AG04449 (cell line): ENCODE results near the gene TNS1.
A peak's percentile ranks its signal among the peaks of the same experiment; 100 is the strongest.

Source experiments
- CTCF ChIA-PET: fragments of 350-600 bp; formaldehyde crosslinking; extraction: SDS; loops from one replicate; lab custom pipeline; 2021; ENCODE audit warnings: antibody characterized with exemption; lab: Yijun Ruan, JAX
- POLR2A ChIA-PET: fragments of 400-600, 350-600 bp; formaldehyde crosslinking; extraction: SDS; loops from one replicate; lab custom pipeline; 2020; ENCODE audit warnings: antibody characterized with exemption, inconsistent platforms; lab: Yijun Ruan, JAX
- DNase-seq: peaks from one replicate; pipeline ENCODE4 v3.0.0-alpha.2; 2010; ENCODE audit warnings: low read depth, low spot score
- H3K4me3 ChIP-seq: 2 replicates; pipeline ENCODE4 v1.5.1; 2011; ENCODE audit warnings: low read depth, mild to moderate bottlenecking, control low read depth, low read length
- CTCF ChIP-seq: IDR thresholded peaks from one replicate; pipeline ENCODE4 v1.5.1; 2011; ENCODE audit warnings: mild to moderate bottlenecking, moderate library complexity, low read length, control low read depth, inconsistent platforms; ENCODE audit not compliant: insufficient read depth; ENCODE audit errors: missing control alignments

TNS1 gene

GRCh38 chr2:217946051-217946450 lies 56.7 kb downstream of the TNS1 start:
- TF ChIP-seq CTCF, result no peak
- POLR2A ChIA-PET, result no interaction called here
- H3K4me3 ChIP-seq, result no peak overlapping the region
- no peak for DNase-seq
- CTCF ChIA-PET, result interaction anchor here (1.0 to 3.4 kb wide), 5 partner anchors 8 to 87 kb away, joined by 4 to 15 read pairs (median 9); no protein-coding TSS in a partner anchor

- CTCF ChIA-PET, result interaction anchor here (1.0 to 3.4 kb wide), 5 partner anchors 44 to 156 kb away, joined by 4 to 15 read pairs (median 6); no protein-coding TSS in a partner anchor
- POLR2A ChIA-PET, result interaction anchor here (4.0 kb wide), 1 partner anchor 11 kb away, joined by 36 read pairs; no protein-coding TSS in a partner anchor
- no peak for TF ChIP-seq CTCF
- DNase-seq, result no peak
- H3K4me3 ChIP-seq, result no peak overlapping the region
Measured at GRCh38 chr2:217945530-217945929, 57.3 kb downstream of the TNS1 start.

- H3K4me3 ChIP-seq, result no peak overlapping the region
- DNase-seq, result no peak
- POLR2A ChIA-PET, result interaction anchor here (0.8 to 4.0 kb wide), 3 partner anchors 11 to 39 kb away, joined by 3 to 36 read pairs (median 7); no protein-coding TSS in a partner anchor
- CTCF ChIA-PET, result interaction anchor here (0.9 to 3.4 kb wide), 11 partner anchors 9 to 156 kb away, joined by 3 to 15 read pairs (median 4); no protein-coding TSS in a partner anchor
- TF ChIP-seq CTCF, result no peak
Measured at GRCh38 chr2:217944923-217945322, 57.9 kb downstream of the TNS1 start.

GRCh38 chr2:217944366-217944765 lies 58.4 kb downstream of the TNS1 start:
- H3K4me3 ChIP-seq, result peak overlapping the region; percentile 89
- POLR2A ChIA-PET, result interaction anchor here (0.6 to 4.0 kb wide), 12 partner anchors 9 to 1412 kb away, joined by 3 to 36 read pairs (median 4); partner anchors contain the start of gene TNS1
- CTCF ChIA-PET, result interaction anchor here (0.9 to 3.4 kb wide), 11 partner anchors 10 to 155 kb away, joined by 3 to 15 read pairs (median 4); no protein-coding TSS in a partner anchor
- TF ChIP-seq CTCF, result no peak
- no peak for DNase-seq

- TF ChIP-seq CTCF, result peak; percentile 68
- ChIA-PET POLR2A (interaction anchor here (0.6 to 4.0 kb wide), 14 partner anchors 7 to 1411 kb away, joined by 3 to 36 read pairs (median 4); partner anchors contain the start of gene TNS1), CTCF (interaction anchor here (0.9 to 3.4 kb wide), 15 partner anchors 10 to 158 kb away, joined by 3 to 15 read pairs (median 4); no protein-coding TSS in a partner anchor)
- H3K4me3 ChIP-seq, result peak overlapping the region; percentile 89
- DNase-seq, result no peak
Measured at GRCh38 chr2:217943446-217944321, 59.1 kb downstream of the TNS1 start.
